Renal cortex interstitium (tissue), 11 donors: ENCODE data around the gene ARID1B. TPM values are rescaled to one million over a fixed set of nuclear protein-coding genes. Genes with fewer than 3 reads are reported as not detected.

Experiments
- DNase-seq, 11 donors: peaks; one replicate each; pipeline ENCODE4 v3.0.0-alpha.2; 2013; ENCODE audit warnings: low read depth in 9 of 11, low spot score in 4 of 11; ENCODE audit errors: extremely low read depth in 1 of 11
- polyA plus RNA-seq, 3 donors: library from polyadenylated mRNA; unstranded; fragments of 120-200 nt; gene quantifications; one replicate each; pipeline ENCODE4 v1.2.1, GENCODE V29; 2013; ENCODE audit not compliant: insufficient read length in 3 of 3

The ARID1B gene
- polyA plus RNA-seq, 3 donors = 74.6 to 84.5 (median 76.8) TPM

DNA sequence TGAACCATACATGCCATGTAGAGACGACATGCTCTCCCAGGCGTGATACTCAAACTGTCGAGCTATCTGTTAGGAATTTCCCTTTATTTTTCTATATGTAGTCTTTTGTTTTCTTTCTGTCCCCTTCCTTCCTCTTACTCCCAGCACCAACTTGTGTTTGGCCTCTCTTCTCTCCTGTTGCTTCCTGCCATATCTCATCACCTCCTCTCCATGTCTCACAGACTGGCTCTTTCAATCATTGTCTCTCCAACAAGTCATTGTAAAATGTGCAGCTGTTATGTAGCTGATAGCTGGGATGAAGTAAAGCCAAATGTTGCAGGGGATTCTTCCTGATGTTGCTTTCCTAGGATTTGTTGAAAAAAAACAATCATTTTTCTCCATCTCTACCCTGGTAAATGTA, 311.7 kb downstream of the ARID1B start:
- no peak for DNase-seq

DNA sequence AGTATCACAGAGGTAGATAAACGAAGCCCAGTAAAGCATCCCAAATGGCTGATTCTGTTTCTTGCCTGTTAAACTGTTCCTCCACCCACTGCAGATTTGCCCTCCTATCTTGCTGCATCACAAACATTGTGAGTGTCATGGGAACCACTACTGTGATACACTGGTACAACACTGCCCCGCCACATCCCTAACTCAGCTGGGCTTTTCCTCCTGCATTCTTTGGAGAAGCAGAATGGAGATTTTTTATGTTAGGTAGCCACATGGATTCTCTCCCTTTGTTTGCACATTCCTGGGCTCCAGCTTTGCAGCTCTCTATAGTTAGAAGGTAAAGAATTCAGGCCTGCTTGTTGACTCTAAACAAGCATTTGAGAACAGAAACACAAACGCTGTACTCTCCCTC, 312.1 kb downstream of the ARID1B start:
- peak in 3 of 11 donors; percentile 20 to 32 (median 24) for DNase-seq

DNA sequence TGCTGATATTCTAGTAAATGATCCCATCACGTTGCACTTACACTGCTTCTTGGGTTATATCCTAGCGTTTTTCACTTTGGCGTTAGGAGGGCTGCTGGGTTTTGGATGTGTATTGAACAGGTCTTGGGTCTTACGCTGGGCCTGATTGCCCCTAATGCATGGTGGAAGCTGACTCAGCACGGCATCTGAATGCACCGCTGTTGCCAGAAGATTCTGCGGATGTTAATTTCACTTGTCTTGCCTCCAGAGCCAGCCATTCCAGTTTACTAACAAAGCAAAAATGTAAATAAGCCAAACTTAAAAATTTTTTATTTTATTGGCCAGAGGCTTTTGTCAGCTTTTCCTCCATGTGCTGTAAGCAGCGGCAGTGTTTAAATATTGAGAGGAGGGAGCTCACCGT, 312.7 kb downstream of the ARID1B start:
- DNase-seq = no peak

DNA sequence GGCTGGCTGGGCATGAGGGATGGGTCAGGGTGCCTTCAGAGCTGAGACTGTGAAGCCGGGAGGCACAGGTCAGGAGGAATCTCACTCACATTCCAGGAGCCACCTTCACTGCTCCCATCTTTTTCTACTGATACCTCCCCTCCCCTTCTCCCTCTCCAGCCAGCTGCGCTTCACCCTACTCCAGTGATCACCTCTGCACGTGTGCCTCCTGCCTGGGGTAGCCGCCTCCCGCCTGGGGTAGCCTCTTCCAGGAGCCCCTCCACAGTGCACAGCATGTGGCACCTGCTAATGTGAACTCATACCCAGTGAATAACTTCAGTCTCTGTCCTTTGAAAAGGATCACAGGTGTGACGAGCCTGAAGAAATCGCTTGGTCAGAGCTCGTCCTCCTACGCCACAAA, 313.6 kb downstream of the ARID1B start:
- no peak for DNase-seq

DNA sequence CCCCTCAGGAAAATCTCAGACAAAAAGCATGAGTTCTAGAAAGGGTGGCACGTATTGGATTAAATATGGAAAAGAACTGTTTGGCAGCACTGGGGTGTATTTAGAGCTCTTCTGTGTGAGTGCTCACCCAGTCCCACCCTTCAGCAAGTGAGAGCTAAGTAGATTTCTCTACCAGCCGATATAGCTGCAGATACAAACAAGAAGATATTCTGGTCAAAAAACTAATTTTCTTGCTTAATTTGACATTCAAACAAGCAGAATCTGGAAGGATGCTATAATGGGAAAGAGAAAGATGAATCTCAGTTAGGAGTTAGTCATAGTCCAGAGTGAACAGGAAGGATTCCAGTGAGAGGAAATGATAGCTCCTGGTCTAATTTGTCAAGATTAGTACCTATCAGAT, 314.1 kb downstream of the ARID1B start:
- no peak for DNase-seq

DNA sequence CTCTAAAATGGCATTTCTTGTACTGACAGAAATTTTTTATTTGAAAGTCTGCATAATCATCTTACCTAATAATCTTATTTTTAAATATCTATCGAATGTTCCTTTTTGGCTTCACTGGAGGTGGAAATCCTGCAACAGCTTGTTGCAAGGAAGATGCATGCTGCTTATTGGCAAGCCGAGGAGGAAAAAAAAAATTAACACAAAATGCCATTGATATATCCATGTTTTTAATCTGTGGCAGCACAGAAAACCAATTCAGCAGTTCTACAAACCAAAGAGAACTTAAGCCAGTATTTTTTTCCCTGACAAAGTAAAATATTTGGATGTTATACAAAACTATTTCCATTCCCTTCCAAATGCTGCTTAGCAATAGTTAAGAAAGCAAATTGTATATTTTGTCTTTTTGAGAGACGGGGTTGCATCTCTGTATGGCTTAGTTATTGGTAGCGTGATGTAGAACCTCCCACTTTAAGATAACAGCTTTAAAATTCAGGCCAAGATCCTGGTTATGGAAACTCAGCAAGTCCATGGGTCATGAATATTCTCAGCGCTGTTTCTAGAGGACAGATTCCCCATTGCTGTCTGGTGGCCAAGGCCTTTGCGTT, 314.8 kb downstream of the ARID1B start:
- no peak for DNase-seq

DNA sequence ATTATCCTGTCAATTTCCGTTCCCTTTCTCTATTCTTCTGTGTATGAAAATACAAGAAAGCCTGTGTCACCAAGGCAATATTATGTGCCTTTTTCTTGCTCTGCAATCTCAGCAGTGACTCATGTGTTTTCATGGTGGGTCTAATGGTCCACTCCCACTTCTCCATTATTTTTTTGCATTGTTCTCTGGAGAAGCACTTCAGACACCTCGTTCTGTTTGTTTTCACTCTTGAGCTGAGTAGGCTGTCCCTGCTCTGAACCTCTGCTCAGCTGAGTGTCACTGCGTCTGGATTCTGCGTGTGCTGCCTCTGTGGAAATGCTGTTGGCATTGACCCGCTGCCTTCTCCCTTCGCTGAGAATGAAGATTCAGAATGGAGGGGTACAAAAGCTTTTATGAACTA, 315.6 kb downstream of the ARID1B start:
- no peak for DNase-seq

DNA sequence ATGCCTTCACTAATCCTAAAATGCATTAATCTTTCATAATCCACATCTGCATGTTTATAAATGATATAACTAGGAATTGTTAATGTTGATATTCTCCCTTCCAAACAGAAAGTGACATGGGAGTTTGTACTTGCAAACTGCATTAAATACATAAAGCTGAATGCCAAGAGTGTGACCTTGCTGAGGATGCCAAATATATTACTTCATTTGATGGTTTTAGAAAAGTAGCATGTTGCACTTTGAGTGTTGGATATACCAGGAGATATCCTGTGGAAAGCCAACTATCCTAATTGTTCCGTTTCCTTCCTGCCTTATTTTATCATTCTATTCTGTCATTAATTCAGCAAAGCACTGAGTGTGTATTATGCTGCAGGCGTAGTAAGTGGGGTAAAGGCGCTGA, 316.4 kb downstream of the ARID1B start:
- no peak for DNase-seq

DNA sequence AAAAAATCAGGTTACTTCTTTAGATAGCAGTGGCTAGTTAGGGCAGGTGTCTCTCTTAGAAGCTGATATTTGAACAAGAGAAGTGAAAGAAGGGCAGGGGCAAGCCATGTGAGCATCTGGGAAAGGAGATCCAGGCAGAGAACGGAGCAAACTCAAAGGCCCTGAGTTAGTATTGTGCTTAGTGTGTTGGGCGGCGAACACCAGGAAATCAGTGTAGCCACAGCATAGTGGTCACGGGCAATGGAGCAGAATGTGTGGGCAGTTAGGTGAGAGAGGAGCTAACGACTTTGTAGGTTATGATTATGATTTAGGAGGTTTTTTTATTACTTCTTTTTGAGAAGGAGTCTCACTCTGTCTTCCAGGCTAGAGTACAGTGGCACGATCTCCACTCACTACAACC, 316.9 kb downstream of the ARID1B start:
- no peak for DNase-seq

DNA sequence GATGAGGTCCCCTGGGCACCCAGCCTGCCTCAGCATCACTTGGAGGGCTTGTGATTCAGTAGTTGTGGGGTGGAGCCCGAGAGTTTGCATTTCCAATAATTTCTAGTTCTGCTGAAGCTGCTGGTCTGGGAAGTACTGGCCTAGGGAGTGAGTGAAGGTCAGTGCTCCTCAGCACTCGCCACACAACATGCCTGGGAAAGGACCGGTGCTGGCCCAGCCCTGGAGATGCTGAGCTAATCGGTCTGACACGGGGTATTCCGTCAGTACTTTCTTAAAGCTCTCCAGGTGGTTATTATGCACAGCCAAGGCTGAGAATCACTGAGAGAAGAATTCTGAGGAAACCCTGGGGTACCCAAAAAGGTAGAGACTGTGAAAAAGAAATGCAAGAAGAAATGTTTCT, 317.9 kb downstream of the ARID1B start:
- DNase-seq = no peak

DNA sequence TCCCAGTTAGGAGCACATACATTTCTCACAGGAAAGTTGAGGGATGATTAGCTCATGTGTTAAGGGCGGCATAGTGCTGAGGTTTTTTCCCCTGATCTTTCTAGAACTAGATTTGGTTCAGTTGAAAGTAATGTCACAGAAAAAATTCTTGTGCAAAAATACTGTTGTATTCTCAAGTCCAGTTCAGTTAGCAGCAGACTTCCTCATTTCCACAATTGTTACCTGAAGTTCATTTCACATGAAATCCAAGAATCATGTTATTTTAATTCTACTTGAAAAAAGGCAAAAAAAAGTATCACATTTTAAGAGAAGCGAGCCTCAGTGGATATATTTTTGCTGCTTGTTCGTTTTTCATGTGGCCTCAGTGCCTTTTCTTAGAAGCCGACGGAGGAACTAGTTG, 318.4 kb downstream of the ARID1B start:
- no peak for DNase-seq

DNA sequence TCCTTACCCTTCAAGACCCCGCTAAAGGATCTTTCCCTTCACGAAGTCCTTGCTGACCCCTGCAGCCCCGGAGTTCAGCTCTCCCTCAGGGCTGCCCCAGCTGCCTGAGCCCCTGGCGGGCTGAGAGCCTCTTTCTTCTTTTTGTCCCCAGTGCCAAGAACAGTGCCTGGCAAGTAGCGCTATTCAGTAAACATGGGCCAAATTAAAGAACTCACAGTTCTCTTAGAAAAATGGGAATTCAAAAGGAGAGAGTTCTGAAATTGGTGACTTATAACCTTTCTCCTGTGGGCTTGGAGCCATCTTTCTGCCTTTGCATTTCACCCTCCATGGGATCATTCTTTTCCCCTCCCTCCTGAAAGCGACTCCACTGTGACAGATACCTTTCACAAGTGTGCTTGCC, 318.9 kb downstream of the ARID1B start:
- no peak for DNase-seq

DNA sequence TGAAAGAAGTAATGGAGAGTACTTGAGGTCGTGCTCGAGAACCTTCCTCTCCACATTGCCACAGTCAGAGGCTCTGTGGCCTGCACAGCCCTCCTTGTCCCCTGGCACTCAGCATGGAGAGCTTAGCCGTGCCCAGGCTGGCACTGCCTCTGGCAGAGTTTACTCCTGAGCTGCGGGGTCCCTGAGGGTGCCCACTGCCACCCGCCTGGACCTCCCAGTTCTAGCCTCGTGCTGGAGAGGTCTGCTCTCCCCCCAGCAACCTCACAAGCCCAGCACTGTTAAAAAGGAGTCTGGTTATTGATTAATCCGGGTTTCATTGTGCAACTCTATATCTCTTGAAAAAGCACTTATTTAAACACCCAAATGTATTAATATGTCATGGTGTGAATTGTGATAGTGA, 319.3 kb downstream of the ARID1B start:
- peak in 1 of 11 donors; percentile 20 for DNase-seq

DNA sequence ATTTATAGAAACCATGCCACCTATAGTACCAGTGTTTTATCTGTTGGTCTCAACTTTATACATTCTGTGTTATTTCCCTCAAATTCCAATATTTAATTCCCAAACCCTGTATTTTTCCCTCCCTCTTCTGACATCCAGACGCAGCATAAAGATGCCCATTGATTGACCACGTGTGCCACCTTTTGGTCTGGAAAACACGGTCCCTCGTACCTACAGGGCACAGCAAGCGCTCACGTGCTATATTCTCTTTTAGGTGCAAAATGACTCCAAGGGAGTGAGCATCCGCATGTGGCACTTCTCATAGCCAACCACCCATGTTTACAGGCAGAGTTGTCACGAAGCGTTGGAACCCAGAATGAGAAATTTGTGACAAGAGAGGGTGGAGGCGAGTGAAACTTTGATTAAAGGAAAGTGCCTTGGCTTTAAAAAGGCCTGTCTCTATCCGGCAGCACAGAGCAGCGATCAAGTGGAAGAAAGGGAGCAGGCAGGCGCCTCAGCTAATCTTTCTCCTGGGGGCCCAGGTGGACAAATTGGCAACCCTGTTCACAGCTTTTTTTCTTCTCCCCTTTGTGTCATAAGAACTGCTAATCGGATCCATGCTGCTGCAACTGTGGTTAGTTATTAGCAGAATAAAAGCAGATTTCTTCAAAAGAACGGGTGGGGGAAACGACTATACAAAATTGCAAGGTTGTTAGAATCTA, 320.2 kb downstream of the ARID1B start:
- no peak for DNase-seq

DNA sequence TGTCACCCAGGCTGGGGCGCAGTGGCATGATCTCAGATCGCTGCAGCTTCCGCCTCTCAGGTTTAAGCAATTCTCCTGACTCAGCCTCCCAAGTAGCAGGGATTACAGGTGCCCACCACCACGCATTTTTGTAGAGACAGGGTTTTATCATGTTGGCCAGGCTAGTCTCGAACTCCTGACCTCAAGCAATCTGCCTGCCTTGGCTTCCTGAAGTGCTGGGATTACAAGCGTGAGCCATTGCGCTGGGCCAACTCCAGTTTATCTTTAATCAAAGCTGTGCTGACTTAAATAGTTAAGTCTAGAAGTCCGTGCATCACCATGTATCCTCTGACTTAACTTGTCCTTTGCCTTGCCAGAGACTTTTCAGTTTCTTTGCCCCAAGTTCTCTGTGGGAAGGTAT, 321.8 kb downstream of the ARID1B start:
- no peak for DNase-seq

DNA sequence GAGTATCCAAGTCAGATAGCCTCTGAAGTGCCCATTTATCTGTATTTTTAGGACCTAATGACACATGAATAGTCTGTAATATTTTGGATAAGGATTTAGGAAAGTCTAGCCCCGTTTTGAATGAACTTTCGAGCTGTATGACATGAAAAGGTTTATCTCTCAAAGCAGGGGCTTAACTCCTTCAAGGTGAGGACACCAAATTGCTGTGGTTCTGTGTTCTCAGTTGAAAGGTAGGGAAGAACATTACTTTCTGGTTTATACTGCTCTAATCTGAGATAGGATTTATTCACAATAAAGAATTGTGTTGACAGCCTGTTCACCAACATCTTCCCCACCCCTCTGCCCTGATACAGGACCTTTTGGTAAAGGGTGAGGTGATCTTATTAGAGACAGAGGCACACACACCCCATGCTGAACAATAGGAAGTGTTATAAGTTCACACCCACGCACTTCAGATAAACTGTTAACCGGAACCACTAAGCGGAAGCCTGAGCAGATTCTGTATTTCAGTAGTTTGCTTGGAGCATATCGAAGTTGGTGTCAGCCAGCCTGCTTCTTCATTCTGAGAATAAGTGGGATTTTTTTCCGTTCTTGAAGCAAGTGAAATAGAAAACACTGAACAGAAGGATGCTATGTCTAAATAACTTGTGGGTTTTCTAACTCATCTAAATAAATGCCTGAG, 322.9 kb downstream of the ARID1B start:
- no peak for DNase-seq

DNA sequence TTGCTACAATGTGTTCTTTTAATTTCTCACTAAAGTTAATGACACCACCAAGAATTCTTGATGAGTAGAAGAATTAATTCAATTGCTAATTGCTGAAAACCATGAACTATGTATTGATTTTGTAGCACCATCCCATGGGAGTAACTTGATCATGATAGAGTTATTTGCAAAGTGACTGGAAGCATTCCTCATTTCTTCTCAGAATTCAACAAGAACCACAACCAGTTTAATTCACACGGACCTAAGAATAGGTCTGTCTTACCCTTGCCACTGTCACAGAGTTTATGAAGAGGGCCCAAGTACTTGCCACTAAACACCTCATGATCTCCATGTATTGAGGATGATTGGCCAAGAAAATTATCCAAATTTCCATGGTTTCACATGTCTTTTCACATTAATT, 324.0 kb downstream of the ARID1B start:
- DNase-seq = no peak

DNA sequence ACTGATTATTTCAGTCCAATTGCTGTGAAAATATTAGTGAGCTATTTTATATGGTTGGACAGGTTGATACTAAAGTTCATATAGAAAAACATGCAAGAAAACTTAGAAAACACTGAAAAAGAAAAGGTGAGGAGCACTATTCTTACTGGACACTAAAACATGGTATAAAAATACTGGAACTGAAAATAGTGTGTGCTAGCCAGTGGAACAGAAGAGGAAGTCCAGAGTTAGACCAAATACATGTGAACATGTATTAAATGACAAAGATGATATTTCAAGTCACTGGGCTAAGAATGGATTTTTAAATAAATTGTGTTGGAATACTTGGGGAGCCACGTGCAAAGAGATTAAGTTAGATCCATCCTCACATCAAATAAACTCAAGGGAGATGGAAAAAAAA, 327.6 kb downstream of the ARID1B start:
- DNase-seq = no peak

DNA sequence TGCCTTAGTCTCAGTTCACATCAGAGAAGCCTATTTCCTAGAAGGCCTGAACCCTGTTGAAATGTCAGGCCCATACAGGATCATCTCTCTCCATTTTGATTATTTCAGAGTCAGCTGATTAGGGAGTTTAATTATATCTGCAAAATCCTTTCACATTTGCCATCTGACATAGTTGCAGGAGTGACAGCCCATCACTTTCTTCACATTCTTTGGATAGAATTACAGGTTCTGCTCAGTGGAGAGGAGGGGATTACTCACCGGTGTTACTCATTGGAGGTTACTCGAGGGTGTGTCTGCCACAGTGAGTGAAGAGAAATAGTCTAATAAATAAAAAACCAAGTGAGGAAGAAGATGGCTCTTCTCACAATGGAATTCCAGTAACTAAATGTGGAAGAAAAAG, 329.3 kb downstream of the ARID1B start:
- DNase-seq = no peak

DNA sequence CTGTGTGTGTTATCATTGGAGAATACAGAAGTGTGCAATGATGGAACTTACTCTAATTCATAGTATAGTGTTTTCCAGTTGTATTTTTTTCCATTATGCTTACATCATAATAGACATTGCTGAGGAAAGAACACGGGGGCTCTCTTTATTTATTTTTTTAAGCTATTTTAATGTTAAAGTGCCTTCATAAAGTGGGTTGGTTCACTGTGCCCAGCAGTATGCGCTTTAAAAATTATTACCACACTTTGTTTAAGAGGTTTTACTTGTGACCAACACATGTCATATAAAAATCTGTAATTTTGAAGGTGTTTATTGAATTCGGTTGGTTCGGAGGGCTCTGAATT, 330.4 kb downstream of the ARID1B start:
- DNase-seq = no peak
